CD4-positive, alpha-beta T cell treated with Interleukin-4 for 1 hour (primary cell): ENCODE measurements around the gene ATP8B3.

Experiments
- DNase-seq, 2 donors: peaks; one replicate each; pipeline ENCODE4 v3.0.0-alpha.2; 2020 to 2022

ATP8B3 gene

GRCh38 chr19:1811942-1812425, at the start of gene ATP8B3:
Gene ATP8B3 (minus strand): TSS chr19:1812276. CDS start chr19:1811736, 540 bp downstream.
- DNase-seq, result no peak

GRCh38 chr19:1861599-1862031, 49.5 kb upstream of the ATP8B3 start:
- DNase-seq, result no peak

GRCh38 chr19:1860821-1861598, 48.9 kb upstream of the ATP8B3 start:
- DNase-seq, result no peak

DNA sequence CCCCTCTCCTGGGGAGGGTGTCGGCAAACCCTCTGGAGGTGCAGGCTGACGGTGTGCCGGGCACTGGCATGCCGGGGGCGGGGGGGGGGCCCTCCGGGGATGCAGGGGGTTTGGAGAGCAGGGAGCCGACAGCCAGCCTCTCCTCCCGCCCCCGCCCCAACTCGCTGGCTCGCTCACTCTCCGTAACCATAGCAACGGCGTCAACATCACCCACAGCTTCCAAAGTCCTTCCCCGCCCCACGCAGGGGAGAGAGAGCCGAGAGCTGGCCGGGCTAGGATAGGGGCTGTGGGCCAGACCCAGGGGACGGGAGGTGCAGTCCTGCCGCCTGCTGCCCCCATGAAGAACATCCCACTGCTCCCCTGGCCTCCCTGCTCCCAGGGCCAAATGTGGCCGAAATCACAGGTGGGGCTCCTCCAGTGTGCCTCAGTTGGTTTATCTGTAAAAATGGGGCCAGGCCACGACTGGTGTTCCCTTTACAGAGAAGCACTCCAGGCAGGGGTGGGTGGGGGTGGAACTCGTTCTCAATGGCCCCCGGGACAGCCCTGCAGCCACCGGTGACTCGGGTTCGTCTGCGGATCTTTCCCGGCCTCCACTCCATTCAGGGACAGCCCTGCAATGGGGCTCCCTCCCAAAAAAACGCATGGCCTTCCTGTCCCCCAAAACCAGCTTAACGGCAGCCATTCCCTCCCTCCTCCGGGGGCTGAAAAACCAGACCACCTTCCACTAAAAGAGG, 48.1 kb upstream of the ATP8B3 start:
- peak; percentile 75 to 78 for DNase-seq

DNA sequence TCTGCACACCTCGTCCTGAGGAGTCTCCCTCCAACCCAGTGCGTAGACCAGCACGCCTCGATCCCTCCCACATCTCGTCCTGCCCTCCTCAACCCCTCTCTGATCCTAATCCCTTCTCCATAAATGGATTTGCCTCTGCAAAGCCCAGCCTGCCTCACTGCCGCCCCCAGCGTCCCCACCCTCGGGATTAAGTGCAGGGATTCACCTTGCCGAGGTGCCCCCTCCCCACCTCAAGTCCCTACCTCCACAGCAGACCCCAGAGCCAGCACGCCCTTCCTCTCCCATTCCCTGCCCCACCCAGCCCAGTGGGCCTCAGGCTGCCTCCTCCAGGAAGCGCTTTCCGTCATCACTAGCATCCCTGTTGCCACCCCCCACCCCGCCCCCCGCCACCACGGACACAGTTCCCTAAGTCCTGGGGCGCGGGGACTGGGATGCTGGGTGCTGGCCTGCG, 47.3 kb upstream of the ATP8B3 start:
- no peak for DNase-seq

- no peak for DNase-seq
Observed at GRCh38 chr19:1858412-1859081, 46.5 kb upstream of the ATP8B3 start.

DNA sequence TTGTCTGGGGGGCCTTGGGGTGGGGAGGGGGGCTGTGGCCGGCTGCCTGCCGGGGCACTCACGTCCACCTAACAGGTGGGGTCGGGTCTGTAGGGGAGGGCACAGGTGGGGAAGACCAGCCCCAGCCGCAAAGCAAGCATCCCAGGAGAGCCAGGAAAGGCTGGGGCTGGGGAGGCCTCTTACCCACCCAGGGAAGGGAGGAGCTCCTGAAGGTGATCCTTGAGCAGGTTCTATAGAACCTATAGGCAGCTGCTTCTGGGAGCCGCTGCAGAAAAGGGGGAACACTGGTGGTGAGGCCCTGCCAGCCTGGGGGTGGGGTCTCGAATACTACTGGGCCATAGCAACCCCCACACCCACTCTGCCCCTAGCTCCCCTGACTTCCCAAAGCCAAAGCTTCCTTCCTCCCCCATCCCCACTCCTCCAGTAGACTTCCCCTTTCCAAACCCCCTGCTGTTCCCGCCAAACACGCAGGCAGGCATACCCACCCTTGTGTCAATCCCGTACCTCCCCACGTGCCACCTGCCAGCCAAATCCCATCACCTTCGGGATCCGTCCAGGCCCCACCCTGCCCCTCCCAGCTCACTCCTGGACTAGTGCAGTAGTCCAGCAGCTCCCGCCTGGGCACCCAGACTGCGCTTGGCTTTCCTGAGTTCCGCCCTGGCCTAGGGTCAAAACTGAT, 45.7 kb upstream of the ATP8B3 start:
- DNase-seq, result no peak

- DNase-seq, result peak; percentile 39 to 76
Observed at GRCh38 chr19:1856698-1857603, 44.9 kb upstream of the ATP8B3 start.

DNA sequence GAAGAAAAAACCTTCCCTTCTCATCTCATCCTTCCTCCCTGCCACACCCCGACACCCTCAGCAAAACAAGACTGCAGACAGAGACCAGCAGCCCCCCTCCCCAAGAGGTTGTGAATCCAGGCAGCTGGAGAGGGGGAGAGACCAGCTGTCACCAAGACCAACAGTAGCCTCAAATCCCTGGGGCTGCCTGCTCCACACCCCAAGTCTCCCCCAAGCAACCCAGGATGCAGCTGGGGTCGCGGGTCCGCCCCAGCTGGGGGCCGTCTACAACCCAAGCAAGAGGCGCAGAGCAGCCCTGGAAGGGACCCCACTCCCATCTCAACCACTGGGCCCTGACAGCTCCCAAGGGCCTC, 44.2 kb upstream of the ATP8B3 start:
- DNase-seq, result no peak

GRCh38 chr19:1855828-1856255, 43.8 kb upstream of the ATP8B3 start:
- DNase-seq, result peak in 1 of 2 donors; percentile 40

DNA sequence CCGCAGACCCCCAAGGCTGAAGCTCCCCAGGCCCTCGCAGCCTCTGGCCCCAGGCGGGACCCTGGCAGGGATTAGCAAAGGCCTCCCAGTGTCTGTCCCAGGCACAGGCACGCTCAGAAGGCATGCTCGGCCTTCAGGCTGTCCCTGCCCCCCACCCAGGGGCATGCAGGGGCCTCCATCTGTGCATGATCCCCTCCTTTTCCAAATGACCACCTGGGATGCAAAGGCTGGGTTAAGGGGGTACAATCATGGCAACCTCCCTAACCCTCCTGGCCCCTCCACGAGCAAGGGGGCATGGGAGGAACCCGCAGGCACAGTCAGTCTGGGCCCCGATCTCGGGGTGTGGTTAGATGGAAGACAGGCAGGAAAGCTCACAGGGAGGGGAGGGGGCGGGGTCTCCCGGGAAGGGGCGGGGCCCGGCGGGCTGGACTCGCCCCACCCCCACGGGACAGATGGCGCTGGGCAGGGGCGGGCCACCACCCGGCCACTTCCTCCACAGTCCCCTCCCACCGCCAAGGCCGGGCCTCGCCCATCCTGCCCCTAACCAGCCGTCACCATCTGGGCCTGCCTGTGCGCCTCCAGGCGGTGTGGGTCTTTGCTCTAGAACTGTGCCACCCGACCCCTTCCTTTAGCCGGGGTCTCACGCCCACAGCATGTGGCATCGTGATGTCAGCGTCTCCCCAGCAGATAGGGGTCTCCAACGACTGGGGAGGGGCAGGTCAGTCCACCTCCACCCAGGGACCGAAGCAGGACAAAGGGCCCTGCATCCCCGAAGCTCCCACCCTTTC, 43.2 kb upstream of the ATP8B3 start:
- peak; percentile 90 to 92 for DNase-seq

GRCh38 chr19:1854542-1855039, 42.5 kb upstream of the ATP8B3 start:
- DNase-seq, result no peak

- no peak for DNase-seq
Observed at GRCh38 chr19:1854039-1854541, 42.0 kb upstream of the ATP8B3 start.

DNA sequence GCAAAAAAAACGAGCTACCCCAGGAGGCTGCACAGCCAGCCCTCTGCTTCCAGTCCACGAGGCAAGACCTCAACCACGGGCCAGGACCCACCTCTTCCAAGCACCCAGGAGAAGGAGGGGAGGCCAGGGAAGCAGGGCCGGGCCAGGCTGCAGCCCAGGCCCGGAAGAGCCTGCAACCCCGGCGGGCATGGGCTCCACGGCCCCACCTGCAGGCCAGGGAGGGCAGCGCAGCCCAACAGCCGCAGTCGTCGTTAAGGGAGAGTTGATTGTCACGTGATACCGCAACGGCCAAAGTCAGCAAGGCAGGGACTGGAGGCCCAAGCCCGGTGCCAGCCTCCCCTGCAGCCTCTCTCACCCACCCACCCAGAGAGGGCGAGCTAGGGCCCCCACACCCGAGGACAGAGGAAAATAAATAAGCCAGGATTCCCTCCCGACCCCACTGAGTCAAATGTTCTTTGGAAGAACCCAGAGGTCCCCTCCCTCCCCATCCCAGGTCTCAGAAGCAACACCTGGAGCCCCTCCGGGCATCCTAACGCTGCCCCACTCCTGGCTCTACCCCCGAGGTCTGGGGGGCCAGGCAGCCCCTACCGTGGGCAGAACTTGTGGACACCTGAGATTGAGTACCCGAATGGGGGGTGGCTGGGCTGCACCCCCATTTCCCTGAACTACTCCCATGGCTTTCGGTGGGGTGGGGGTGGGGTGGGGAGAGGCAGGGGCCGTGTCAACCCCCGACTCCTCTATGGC, 41.4 kb upstream of the ATP8B3 start:
- DNase-seq, result peak; percentile 84

DNA sequence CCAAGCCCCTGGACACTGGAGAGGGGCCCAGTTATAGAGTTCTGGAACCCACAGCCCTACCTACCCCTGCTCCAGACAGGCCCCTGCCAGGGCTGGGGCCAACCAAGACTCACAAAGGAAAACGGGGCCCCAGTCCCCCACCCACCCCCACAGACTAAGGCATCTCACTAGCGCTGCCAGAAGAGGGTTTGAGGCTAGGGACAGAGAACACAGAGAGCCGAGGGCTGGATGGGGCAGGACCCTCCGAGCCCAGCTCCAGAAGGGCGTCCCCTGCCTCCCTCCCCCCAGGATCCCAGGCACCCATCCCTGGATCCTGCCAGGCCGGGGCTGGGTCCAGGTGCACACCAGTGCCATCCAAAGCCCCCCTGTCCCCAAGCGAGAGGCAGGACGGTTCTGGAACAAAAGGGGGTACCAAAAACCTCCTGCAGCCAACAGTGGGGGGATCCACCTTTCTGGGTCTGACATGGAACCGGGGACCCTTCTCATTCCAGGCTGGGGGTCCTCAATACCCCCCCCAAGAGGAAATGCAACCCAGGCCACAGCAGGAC, 40.6 kb upstream of the ATP8B3 start:
- DNase-seq, result no peak

DNA sequence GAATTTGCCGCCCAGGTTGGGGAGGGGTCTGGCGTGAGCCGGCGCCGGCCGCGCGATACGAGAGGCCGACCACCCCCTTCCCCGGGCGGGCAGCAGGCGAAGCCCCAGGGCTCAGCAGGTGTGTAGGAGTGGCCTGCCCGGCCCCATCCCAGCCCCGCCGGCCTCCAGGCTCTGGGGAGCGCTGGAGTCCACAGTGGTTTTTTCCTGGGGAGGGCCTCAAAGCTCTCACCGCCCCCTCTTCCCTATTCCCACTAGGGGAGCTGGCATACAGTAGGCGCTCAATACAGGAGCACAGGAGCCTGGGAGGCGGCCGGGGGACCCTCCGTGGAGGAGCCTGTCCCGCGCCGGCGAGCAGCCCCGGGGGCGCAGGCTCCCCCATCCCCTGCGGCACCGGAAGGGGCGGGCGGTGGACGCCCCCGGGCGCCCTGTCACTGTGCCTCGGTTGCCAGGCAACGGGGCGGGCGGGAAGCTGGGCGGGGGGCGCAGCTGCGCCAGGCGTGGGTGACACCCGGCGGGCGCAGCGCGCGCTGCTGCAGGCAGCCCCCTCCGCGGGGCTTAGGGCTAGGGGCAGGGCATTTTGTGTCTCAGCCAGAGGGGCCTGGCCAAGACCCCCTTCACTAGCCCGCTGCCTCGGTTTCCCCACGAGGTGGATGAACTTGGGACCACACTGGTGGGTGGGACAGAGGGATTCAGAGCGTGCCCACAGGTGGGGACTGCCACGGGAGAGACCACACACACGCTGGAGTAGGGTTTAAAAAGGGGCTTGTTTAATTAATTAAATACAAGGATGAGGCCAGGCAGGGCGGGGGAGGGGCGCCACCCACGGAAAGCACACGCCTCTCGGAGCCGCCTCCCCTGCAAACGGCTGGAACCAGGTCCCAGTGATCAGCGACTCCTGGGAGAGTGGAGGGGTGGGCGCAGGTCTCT, 39.8 kb upstream of the ATP8B3 start:
- peak; percentile 67 to 76 for DNase-seq

- no peak for DNase-seq
Observed at GRCh38 chr19:1850809-1851653, 39.0 kb upstream of the ATP8B3 start.
